MM.1S (cell line): ENCODE results near the gene RSF1.

Experiments
- CTCF ChIP-seq: fragments of 300-600 bp; sonication (generic); IDR thresholded peaks from 2 replicates; pipeline ENCODE4 v1.5.1; 2016; ENCODE audit warnings: antibody characterized with exemption, low read length, mixed read lengths
- EZH2 ChIP-seq: fragments of 300-600 bp; sonication (generic); optimal IDR thresholded peaks from 2 replicates; pipeline ENCODE3; 2017; ENCODE audit warnings: low read depth, mild to moderate bottlenecking, antibody characterized with exemption, low read length, mixed read lengths

- TF ChIP-seq EZH2: no peak
- no peak for TF ChIP-seq CTCF
Observed at GRCh38 chr11:77658213-77659013, 162.1 kb downstream of the RSF1 start.
